Measurements from ENCODE around the gene TRAPPC4.
A peak's percentile ranks its signal among the peaks of the same experiment; 100 is the strongest.

The TRAPPC4 gene

DNA sequence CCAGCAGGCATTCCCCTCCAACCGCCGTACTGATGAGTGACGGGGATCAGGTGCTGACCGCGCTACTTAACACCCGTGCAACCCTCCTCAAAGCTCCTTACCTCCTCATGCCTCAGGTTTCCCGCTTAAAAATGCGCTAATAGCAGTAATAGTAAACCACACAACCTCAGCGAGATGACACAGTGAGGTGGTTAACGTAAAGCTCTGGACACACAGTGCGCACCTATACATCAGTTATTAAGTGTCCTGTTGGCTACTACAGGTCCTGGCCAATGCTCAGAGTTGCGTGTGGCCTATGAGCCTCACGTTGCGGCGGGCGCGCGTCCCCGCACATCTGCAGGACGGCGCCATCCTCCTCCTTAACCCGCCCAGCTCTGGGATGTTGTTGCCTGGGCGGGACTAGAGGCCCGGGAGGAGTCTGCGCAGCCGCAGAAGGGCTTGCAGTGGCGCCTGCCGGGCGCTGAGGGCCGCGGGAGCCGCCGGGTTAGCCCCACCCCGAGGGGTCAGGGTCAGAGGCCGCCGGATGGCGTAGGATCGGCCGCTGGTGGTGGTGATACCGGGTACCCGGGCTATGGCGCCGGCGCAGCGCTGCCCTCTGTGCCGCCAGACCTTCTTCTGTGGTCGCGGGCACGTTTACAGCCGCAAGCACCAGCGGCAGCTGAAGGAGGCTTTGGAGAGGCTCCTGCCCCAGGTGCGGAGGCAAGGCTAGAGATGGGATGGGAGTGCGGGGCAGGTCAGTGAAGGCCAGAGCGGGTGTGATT is 20.8 kb upstream of the TRAPPC4 start, which contains the start of gene CENATAC:
TSS of gene CENATAC (plus strand) at position 512 of the 761 bp plus-strand sequence. CDS start at position 572, 60 bp downstream.
- peaks cover 8% of the 10 kb centered on the region for H3K36me3 ChIP-seq
- H3K4me3 ChIP-seq (ENCODE audit: low read depth, low read length), result peak within 1 kb of the TSS; percentile 92
- 0 out of 2 replicates have a peak, but pooled peaks cover 2% of the 10 kb centered on the region for H3K4me1 ChIP-seq
- no peaks in the 10 kb centered on the region for H3K27me3 ChIP-seq
- TF ChIP-seq, protein P1, sequence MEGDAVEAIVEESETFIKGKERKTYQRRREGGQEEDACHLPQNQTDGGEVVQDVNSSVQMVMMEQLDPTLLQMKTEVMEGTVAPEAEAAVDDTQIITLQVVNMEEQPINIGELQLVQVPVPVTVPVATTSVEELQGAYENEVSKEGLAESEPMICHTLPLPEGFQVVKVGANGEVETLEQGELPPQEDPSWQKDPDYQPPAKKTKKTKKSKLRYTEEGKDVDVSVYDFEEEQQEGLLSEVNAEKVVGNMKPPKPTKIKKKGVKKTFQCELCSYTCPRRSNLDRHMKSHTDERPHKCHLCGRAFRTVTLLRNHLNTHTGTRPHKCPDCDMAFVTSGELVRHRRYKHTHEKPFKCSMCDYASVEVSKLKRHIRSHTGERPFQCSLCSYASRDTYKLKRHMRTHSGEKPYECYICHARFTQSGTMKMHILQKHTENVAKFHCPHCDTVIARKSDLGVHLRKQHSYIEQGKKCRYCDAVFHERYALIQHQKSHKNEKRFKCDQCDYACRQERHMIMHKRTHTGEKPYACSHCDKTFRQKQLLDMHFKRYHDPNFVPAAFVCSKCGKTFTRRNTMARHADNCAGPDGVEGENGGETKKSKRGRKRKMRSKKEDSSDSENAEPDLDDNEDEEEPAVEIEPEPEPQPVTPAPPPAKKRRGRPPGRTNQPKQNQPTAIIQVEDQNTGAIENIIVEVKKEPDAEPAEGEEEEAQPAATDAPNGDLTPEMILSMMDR (IDR thresholded peaks at IDR 0.05; ENCODE audit: low read depth, low read length), result no peak
- peak; percentile 93 for DNase-seq
- H3K9me3 ChIP-seq, result no peaks in the 10 kb centered on the region

DNA sequence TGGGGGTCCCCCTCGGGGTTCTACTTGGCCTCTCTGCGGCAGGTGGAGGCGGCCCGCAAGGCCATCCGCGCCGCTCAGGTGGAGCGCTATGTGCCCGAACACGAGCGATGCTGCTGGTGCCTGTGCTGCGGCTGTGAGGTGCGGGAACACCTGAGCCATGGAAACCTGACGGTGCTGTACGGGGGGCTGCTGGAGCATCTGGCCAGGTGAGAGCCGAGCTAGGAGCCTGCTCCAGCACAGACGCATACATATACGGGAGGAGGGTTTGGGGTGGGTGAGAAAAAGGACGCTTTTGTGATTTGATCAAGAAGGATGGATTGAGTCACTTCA is 20.2 kb upstream of the TRAPPC4 start:
- no peaks in the 10 kb centered on the region for H3K27me3 ChIP-seq
- no peaks in the 10 kb centered on the region for H3K9me3 ChIP-seq
- TF ChIP-seq, protein P1 (IDR thresholded peaks at IDR 0.05; ENCODE audit: low read depth, low read length), result no peak
- H3K4me1 ChIP-seq, result 0 out of 2 replicates have a peak, but pooled peaks cover 2% of the 10 kb centered on the region
- peaks cover 8% of the 10 kb centered on the region for H3K36me3 ChIP-seq
- DNase-seq, result no peak
- peak overlapping the region; percentile 92 for H3K4me3 ChIP-seq (ENCODE audit: low read depth, low read length)

DNA sequence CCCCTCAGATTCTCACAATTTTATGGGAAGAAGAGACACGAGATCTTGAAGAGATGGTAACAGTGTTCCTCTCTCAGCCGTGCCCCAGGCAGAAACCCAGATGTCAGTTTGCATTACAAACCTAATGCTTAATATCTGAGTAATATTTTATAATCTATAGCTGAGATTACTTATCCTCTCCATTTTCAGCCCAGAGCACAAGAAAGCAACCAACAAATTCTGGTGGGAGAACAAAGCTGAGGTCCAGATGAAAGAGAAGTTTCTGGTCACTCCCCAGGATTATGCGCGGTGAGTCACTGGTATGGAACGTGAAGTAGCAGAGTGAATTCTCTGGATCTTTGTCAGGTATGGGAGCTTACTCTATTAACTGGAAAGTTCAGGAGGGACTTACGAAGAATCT is 19.7 kb upstream of the TRAPPC4 start:
- TF ChIP-seq, protein P1 (IDR thresholded peaks at IDR 0.05; ENCODE audit: low read depth, low read length), result no peak
- Histone ChIP-seq H3K4me1 (0 out of 2 replicates have a peak, but pooled peaks cover 2% of the 10 kb centered on the region), H3K4me3 (ENCODE audit: low read depth, low read length) (peak overlapping the region; percentile 92), H3K36me3 (peaks cover 11% of the 10 kb centered on the region), H3K9me3 (no peaks in the 10 kb centered on the region), H3K27me3 (no peaks in the 10 kb centered on the region)
- DNase-seq, result no peak

DNA sequence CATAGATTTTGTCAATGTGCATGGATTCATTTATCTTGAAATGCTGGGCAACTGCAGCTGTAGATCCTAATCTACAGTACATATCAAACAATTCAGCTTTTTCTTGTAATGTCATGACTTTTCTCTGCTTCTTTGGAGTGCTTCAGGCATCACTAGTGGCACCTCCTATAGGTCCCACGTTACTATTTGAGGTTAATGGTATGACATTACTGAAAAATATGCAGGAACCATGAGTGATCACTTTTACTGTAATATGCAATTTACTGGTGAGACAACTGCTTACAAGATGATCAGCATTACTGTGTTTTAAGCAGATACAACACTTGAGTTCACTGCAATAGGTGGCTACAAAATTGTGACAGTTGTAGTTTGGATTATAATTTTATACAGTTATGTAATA is 17.7 kb upstream of the TRAPPC4 start:
- no peak for DNase-seq

DNA sequence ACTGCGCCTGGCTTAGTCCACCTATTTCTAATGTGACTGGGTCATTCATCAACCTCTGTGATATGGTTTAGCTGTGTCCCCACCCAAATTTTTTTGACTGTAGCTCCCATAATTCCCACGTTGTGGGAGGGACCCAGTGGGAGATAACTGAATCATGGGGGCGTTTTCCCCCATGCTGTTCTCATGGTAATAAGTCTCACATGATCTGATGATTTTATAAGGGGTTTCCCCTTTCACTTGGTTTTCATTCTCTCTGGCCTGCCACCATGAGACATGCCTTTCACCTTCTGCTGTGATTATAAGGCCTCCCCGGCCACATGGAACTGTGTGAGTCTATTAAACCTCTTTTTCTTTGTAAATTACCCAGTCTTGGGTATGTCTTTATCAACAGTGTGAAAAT is 11.9 kb upstream of the TRAPPC4 start:
- Histone ChIP-seq H3K4me3 (ENCODE audit: low read depth, low read length) (no peak overlapping the region), H3K36me3 (peaks cover 32% of the 10 kb centered on the region), H3K4me1 (no peaks in the 10 kb centered on the region), H3K9me3 (no peaks in the 10 kb centered on the region), H3K27me3 (no peaks in the 10 kb centered on the region)
- DNase-seq, result no peak
- TF ChIP-seq, protein P1 (IDR thresholded peaks at IDR 0.05; ENCODE audit: low read depth, low read length), result no peak

More for the DNA sequence above, 17.7 kb upstream of the TRAPPC4 start:
- H3K27me3 ChIP-seq, result no peaks in the 10 kb centered on the region
- H3K9me3 ChIP-seq, result no peaks in the 10 kb centered on the region
- H3K4me1 ChIP-seq, result 0 out of 2 replicates have a peak, but pooled peaks cover 2% of the 10 kb centered on the region
- H3K4me3 ChIP-seq (ENCODE audit: low read depth, low read length), result no peak overlapping the region
- TF ChIP-seq, protein P1 (IDR thresholded peaks at IDR 0.05; ENCODE audit: low read depth, low read length), result no peak
- peaks cover 17% of the 10 kb centered on the region for H3K36me3 ChIP-seq

DNA sequence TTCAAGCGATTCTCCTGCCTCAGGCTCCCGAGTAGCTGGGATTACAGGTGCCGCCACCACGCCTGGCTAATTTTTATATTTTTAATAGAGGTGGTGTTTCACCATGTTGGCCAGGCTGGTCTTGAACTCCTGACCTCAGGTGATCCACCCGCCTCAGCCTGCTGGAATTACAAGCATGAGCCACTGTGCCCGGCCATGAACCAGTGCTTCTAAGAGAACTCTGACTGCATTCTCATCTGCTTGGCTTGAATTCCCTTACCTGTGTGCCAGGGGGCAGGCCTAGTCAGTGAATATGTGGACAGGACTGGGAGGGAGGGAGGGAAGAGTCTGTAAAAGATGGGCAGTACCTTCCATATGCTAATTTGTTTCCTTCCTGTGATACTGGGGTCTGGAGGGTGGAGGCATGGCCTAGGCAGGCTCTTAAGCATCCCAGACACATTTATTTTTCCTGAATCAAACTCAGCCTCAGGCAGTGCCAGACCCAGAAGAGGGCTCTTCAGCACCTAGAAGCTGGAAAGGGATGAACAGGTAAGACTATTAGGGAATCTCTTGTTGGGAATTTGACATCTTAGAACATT is 7.0 kb upstream of the TRAPPC4 start:
- TF ChIP-seq, protein P1 (IDR thresholded peaks at IDR 0.05; ENCODE audit: low read depth, low read length), result no peak
- DNase-seq, result no peak
- no peaks in the 10 kb centered on the region for H3K9me3 ChIP-seq
- H3K4me3 ChIP-seq (ENCODE audit: low read depth, low read length), result no peak overlapping the region
- no peaks in the 10 kb centered on the region for H3K4me1 ChIP-seq
- peaks cover 58% of the 10 kb centered on the region for H3K36me3 ChIP-seq
- no peaks in the 10 kb centered on the region for H3K27me3 ChIP-seq

Data from BE2C (cell line).